Fibroblast of skin of right biceps (primary cell): Measurements from ENCODE around the gene CDA.

Experiments used
- DNase-seq: peaks from one replicate; pipeline ENCODE4 v3.0.0-alpha.2; 2013

CDA gene

DNA sequence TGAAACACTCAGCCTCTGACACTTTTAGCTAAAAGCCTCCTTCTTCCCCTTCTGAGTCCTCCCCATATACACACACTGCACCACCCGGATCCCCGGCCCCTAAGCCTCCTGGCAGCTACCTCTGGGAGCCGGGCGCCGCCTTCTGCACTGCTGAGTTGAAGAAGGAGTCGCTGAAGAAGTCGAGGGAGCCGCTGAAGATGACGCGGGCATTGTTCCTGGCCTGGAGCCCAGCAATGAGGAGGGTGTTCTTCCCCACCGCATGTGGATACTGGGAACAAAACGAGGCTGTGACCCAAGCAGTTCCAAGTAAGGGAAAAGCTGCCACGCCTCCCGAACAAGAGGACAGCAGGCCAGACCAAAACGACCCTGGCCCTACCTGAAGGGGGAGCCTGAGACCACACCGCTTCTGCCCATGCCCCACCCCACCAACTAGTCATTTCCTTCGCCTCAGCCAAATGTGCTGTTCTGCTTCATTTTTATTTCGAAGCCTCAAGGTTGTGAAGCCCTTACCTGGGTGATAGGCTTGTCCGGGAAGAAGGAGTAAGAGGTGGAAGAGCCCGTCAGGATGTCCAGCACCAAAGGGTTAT is 65.3 kb downstream of the CDA start:
- no peak for DNase-seq

DNA sequence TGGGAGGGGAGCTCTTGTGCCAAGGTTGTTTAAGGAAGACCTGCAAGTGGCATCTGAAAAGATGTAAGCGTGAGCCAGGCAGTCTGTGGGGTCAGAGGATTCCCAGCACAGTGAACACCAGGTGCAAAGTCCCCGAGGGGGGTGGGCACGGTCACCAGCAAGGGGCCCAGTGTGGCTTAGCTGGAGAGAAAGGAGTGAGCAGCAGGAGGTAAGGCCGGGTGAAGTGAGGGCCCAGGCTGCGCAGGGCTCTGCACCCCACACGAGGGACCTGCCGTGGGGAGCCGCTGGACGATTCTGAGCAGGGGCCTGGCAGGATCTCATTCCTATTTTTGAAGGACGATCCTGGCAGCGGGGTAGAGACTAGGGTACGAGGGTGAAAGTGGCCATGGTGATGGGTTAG is 68.1 kb downstream of the CDA start:
- no peak for DNase-seq

DNA sequence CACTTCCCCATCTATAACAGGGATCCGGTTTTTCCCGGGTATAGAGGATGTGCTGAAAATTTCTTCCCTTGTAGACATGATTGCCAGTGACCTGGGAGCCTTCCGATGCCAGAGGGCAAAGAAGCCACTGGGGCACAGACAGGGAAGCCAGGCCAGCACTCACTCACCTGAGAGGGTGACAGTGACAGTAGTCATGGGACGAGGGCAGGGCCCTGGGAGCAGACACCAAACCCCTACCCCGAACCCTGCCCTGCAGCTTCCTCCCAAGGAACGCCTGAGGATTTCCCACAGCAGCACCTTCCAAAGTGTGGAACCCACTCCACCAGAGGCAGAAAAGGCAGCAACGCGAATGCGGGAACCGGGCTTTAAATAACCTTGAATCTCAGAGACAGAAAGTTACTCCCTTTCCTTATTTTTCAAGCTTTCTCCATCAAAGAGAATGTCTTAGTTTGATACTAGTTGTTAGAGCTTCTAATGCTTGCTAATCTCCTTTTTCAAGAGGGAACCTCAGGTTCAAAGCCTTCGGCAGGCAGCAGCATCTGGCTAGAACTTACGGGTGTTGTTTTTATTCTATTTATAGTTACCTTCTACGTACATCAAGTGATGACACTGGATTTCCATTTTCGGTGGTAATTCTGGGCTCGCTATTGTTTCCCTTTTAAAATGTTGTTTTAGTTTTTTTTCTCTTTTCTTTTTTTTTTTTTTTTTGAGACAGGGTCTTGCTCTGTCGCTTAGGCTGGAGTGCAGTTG is 69.4 kb downstream of the CDA start:
- DNase-seq: no peak

DNA sequence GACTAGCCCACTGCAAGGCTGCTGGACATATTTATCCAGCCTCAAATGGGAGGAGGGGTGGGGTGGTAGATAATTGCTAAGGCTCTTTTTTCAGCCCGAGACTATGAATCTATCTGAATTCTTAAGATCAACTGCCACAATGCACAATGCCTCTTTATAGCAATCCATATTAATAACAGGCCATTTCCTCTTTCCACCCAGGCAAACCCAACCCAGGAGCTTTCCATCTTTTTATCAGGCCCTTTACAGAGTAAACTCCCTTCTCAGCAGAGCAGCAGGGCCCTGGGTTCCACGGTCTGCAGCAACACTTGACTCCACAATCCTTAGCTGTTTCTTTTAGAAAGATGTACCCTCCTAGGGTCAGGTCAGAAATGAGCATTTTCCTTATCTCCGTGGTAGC is 71.5 kb downstream of the CDA start:
- DNase-seq: no peak

DNA sequence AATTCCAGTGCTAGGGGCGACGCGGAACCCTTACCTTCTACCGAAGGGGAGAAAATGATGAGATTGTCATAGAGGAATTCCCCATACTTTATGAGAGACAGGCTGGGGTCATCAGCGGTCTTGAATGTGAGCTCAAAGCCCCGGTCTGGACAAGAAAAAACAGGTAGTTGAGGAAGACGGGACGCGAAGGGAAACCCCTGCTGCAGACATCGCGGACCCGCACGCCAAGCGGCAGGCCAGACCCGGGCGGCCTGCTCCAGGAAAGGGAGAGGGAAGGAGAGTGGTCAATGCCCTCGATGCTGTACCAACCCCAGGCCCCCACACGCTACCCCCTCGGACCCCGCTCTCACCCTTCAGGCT is 71.9 kb downstream of the CDA start:
- DNase-seq: no peak

DNA sequence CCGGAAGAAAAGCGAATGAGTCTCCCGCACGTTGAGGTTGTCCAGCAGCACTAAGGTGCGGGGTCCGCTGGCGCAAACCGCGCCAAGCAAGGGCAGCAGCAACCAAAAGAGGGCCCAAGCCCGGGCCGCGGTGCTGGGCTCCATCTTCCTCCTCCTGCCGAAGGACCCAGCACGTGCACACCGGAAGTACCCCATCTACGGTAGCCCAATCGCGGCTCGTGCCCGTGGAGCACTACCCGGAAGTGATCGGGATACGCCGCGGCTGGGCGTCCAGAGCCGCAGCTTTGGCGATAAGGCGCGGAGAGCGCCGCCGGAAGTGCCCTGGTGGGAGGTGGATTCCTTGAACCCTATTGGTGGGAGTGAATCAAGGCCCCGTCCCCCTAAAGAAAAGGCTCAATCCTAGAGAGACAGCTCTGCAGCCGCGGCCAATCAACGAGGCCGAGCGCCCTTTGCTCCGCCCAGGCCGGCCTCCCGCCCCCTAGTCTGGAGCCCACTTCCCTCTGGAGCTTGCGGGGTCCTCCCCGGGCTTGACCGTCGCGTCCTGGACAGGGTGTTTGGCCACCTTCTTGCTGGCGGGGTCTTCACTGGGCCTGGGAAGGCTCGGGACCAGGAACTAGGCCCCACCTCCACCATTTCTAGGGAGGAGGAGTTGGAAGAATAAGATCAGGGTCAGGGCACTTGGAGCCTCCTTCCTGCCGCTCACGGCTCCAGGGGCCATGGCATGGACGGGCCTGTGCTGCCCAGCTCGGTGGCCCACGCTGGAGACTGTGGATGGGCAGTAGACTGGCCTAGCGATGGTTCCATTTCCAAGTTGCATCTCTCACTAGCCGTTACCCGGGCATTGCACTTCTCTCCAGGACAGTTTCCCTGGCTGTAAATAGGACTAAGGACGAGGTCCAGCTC is 72.6 kb downstream of the CDA start, which contains the start of gene DDOST:
TSS of gene DDOST (minus strand) at position 163 of the 903 bp plus-strand sequence. CDS start at position 144, 19 bp downstream.
- peak; percentile 98 for DNase-seq

DNA sequence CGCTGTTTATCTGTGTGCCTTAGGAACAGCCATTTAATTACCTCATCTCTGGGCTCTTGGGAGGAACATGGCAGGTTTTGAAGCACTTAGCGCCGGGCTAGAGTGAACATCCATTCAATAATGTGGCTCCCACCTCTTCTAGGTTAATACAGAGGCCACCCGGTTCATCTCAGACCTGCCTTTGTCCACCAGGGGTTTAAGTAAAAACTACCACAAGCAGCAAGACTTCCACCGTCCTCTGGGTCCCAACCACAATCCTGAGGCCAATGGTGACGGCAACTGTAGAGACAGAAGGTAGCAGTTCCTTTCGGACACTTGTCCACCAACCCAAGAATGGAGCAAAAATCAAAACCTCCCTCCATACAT is 73.2 kb downstream of the CDA start:
- no peak for DNase-seq

DNA sequence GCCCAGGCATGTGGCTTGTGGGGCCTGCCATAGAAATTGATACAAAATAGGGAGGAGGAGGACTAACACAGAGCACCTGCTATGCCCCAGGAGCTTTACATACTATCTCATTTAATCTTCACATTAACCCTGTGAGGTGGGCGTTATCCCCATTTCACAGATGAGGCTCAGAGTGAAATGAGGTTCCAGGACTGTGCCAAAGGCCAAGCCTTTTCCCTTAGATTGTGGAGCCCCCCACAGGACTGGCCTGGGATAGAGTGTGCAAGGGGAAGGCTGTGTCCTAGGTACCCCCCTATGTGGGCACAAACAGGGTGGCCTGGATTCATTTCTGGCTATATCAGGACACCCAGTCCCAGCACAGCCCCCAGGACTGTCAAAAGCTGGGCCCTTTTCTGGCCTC is 74.5 kb downstream of the CDA start:
- DNase-seq: no peak

DNA sequence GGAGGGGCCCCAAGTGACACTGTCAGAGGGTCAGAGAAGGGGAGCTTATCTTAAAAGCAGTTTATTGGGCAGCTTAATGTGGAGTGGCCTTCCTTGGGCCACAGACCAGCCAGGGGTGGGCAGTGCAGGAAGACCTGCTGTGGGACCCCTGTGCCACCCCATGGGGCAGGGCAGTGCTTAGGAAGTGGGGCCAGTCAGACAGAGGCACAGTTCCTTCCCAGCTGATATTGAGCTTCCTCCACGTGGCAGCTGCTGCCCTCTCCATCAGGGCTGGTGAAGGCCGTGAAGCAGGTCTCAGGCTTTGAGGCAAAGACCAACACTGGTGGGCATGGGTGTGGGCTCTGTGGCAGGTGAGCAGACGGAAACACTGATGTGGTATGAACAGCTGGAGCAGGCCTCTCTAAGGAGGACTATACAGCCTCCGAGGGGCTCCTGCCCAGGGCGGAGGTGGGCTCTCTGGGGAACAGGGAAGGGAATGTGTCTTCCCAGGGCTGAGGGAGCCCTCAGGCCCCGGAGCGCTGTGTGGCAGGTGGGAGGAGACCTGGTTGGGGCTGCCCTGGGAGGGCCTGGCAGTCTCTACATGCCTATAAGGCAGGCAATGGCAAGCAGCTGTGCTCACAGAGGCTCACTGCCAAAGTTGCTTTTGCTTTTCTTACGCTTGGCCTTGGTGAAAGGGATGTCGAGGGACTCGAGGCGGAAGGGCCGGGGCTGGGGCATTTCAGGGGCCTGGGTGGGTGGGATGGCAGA is 75.2 kb downstream of the CDA start:
- no peak for DNase-seq

DNA sequence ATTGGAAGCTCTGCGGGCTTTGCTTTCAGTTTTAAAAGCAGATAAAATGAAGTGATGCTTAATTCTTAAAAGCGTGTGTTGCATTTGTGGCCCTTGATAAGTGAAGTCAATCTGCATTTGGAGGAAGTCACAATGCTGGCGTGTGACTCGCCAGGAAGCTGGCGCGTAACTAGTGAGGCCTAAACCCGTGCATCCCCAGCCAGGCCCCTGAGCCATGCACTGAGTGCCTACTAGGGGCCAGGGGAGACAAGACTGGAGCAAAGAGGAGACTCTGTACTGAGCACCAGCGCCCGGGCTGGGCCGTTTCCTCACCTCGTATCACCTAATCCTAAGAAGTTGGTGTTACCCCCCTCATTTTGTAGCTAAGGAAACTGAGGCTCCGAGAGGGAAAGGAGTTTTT is 76.8 kb downstream of the CDA start:
- no peak for DNase-seq

DNA sequence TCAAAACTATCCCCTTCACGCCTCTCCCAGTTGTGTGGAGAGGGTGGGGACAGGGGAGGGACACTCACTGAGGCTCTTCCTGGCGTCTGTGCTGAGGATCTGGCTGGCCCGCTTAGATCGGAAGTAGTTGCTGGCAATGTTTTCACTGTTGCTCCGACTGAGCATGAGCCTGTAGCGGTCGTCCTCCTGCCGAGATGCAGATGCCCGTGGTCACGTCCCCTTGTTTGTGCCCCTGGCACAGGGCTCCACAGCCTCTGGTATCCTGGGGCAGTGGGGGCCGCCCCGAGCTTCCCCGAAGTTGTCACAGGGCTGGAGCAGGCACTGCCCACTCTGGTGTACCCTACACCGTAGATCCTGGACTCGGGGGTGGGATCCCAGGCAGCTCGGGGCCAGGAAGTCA is 77.2 kb downstream of the CDA start:
- no peak for DNase-seq

DNA sequence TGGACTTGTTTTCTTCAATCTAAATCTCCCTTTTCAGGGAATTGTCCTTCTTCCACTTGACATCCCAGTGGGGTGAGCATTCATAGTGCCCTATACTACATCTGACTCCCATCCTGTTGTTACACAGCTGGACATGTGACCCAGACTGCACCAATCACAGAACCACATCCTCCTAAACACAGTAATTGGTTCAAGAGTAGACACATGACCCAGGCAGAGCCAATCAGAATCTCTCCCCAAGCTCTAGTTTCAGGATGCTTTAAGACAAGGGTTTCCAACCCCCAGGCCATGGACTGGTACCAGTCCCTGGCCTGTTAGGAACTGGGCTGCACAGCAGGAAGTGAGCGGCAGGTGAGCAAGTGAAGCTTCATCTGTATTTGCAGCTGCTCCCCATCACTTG is 77.9 kb downstream of the CDA start:
- peak; percentile 34 for DNase-seq
